Raji (cell line): ENCODE results near the gene TBC1D1.

Source experiments
- POLR2A ChIP-seq: IDR thresholded peaks from 2 replicates; pipeline ENCODE4 v1.6.1; 2011; ENCODE audit warnings: low read depth, low read length, control low read depth; ENCODE audit not compliant: insufficient read depth

Gene TBC1D1

GRCh38 chr4:38050560-38051350 lies 159.9 kb downstream of the TBC1D1 start:
- no peak for TF ChIP-seq POLR2A

- no peak for TF ChIP-seq POLR2A
These were observed 164.7 kb downstream of the TBC1D1 start for GRCh38 chr4:38055566-38055965.

DNA sequence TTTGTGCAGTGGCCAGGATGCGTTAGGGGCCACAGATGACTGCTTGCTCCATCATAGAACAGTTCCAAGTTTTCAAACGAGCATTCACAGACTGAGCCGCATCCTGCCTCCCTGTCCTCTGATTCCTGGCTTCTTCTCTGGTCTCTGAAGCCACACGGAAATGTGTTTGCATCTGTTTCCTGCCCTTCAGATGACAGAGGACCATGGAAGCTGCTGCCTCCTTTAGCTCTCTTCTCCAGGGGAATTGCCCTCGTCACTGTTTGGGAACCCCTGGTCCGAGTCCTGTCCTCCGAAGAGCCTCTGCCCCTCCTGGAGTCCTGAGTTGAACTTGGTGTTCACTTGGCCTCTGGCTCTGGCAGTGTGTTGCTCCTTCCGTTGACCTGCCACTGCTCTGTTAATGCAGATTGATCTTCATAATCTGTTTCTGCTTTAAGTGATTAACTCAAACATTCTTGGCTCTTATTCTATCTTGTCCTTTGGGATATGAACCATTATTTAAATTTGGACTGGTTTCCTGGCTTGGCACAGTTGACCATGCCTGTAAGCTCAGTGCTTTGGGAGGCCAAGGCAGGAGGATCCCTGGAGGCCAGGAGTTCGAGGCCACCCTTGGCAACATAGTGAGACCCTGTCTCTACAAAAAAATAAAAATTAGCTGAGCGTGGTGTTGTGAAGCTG lies 165.3 kb downstream of the TBC1D1 start:
- no peak for TF ChIP-seq POLR2A

- TF ChIP-seq POLR2A = no peak
These were observed 167.3 kb downstream of the TBC1D1 start for GRCh38 chr4:38058151-38058550.

GRCh38 chr4:38060829-38061431 lies 170.0 kb downstream of the TBC1D1 start:
- no peak for TF ChIP-seq POLR2A

DNA sequence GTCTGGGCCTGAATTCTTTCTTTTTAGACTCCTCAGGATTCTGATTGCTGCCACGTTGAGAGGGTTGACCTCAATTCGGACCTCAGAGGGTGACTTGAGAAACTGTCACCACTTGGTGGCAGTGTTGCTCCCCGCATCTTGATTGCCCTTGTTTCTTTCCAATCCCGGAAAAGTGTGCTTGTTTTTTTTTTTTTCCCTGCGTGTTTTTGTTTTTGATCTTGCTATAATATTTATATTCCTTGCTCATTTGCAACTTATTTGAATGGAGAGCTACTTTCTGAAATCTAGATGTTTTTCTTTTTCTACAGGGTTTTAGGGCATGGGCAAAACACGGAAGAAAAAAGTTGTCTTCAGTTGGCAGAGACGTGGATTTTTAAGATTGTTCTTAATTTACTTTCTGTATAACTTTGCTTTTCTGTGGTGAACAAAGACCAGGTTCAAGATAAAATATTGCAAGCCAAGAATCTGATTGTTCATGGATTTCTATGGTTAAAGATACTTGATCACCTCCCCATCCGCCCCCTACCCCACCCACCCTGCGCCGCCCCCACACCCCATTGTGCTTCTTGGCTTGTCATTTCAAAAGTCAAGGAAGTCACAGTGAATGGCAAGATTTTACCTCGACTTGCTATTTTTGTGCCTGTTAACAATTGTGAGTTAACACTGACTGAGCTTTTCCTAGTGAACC lies 171.3 kb downstream of the TBC1D1 start:
- no peak for TF ChIP-seq POLR2A

GRCh38 chr4:38062776-38063097 lies 171.9 kb downstream of the TBC1D1 start:
- TF ChIP-seq POLR2A = no peak

DNA sequence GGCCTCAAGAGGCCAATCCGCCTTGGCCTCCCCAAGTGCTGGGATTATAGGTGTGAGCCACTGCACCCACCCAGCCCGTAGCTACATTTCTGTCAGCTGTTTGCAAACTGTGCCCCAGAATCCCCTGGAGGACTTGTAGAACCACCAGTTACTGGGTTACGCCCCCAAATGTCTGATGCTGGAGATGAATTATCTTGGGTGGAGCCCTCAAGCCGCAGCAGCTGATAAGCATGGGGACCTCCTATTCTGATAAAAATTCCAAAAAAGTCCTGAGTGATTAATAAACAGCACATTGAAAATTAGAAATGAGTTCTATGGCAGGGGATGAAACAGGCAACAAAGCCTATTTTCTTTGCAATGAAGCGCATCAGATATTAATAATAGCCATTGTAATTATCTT lies 174.3 kb downstream of the TBC1D1 start:
- TF ChIP-seq POLR2A = no peak

GRCh38 chr4:38065900-38066299 lies 175.0 kb downstream of the TBC1D1 start:
- no peak for TF ChIP-seq POLR2A

DNA sequence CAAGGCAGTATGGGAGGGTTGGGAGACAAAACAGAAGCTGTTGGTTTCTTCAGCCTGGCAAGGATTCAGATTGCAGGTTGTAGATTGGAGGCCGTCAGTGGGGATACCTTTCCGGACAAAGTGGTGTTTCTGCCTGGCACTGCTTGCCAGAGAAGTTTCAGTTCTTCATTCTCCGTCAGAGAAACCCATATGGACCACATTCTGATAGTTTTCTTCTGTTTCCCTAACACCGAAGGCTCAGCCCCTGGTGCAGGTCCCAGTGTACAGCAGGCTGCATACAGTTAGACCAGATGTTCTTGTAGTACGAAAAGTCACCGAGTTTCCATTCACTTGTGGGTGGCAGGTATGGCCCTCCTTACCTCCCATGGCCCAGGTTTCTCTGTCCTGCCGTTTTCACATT lies 176.6 kb downstream of the TBC1D1 start:
- TF ChIP-seq POLR2A = no peak

- TF ChIP-seq POLR2A = no peak
These were observed 177.2 kb downstream of the TBC1D1 start for GRCh38 chr4:38068107-38068506.

- no peak for TF ChIP-seq POLR2A
These were observed 178.4 kb downstream of the TBC1D1 start for GRCh38 chr4:38069271-38069760.

- no peak for TF ChIP-seq POLR2A
These were observed 181.0 kb downstream of the TBC1D1 start for GRCh38 chr4:38071801-38072431.

DNA sequence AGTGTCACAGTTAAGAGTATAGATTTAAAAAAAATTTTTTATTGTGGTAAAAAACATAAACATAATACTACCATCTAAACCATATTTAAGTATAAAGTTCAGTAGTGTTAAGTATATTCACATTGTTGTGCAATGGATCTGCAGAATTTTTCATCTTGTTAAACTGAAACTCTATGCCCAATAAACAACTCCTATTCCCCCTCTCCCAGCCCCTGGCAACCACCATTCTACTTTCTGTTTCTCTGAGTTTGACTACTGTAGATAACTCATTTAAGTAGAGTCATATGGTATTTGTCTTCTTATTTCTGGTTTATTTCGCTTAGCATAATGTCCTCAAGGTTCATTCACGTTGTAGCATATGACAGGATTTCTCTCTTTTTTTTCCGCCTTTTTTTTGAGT lies 181.7 kb downstream of the TBC1D1 start:
- no peak for TF ChIP-seq POLR2A

GRCh38 chr4:38073596-38074234 lies 182.8 kb downstream of the TBC1D1 start:
- no peak for TF ChIP-seq POLR2A
